ENCODE measurements around the gene KLHDC8B.

Gene KLHDC8B

GRCh38 chr3:49172551-49173041 is 1.2 kb downstream of the KLHDC8B start:
- H3K4me1 ChIP-seq (ENCODE audit: control extremely low read depth in 1 of 4, control insufficient read depth in 4 of 4, insufficient read depth in 4 of 4, low read length in 3 of 4), result peaks cover 0 to 43% (median 32%) of the 10 kb centered on the region in 4 experiments
- WGBS (ENCODE audit: insufficient coverage), result 83% methylated on average over 6 of the region's 7 CpGs
- no peaks in the 10 kb centered on the region for H3K27me3 ChIP-seq (replicated peaks in 2 of 5; ENCODE audit: control insufficient read depth in 4 of 5, insufficient read depth in 5 of 5, low read length in 4 of 5)
- no peaks in the 10 kb centered on the region for H3K9me3 ChIP-seq (ENCODE audit: control extremely low read depth in 1 of 5, control insufficient read depth in 4 of 5, insufficient read depth in 2 of 5, low read depth in 1 of 5, low read length in 4 of 5)
- peak overlapping the region in 1 of 2 experiments; percentile 72 for H3K27ac ChIP-seq (ENCODE audit: insufficient read depth in 1 of 2, low read depth in 1 of 2, low read length in 2 of 2, poor library complexity in 1 of 2, severe bottlenecking in 2 of 2)
- DNase-seq, result no peak
- peak overlapping the region in 5 of 7 experiments; percentile 76 to 89 (median 80) for H3K4me3 ChIP-seq (ENCODE audit: control insufficient read depth in 1 of 7, extremely low read depth in 1 of 7, insufficient read depth in 4 of 7, low read depth in 2 of 7, low read length in 6 of 7)
- CTCF ChIA-PET, result interaction anchor here (1.3 kb wide), 1 partner anchor 15 kb away, joined by 3 read pairs; no protein-coding TSS in a partner anchor
- peaks cover 0 to 20% (median 8%) of the 10 kb centered on the region in 4 experiments for H3K36me3 ChIP-seq (ENCODE audit: control insufficient read depth in 4 of 4, insufficient read depth in 4 of 4, low read length in 3 of 4)
- POLR2A ChIA-PET, result no interaction called here

GRCh38 chr3:49173116-49173791 is 1.9 kb downstream of the KLHDC8B start:
- Histone ChIP-seq H3K4me3 (ENCODE audit: control insufficient read depth in 1 of 7, extremely low read depth in 1 of 7, insufficient read depth in 4 of 7, low read depth in 2 of 7, low read length in 6 of 7) (peak overlapping the region in 4 of 7 experiments; percentile 13 to 89 (median 39)), H3K27ac (ENCODE audit: insufficient read depth in 1 of 2, low read depth in 1 of 2, low read length in 2 of 2, poor library complexity in 1 of 2, severe bottlenecking in 2 of 2) (peak overlapping the region; percentile 25 to 72), H3K27me3 (replicated peaks in 2 of 5; ENCODE audit: control insufficient read depth in 4 of 5, insufficient read depth in 5 of 5, low read length in 4 of 5) (no peaks in the 10 kb centered on the region), H3K4me1 (ENCODE audit: control extremely low read depth in 1 of 4, control insufficient read depth in 4 of 4, insufficient read depth in 4 of 4, low read length in 3 of 4) (peaks cover 0 to 43% (median 32%) of the 10 kb centered on the region in 4 experiments), H3K36me3 (ENCODE audit: control insufficient read depth in 4 of 4, insufficient read depth in 4 of 4, low read length in 3 of 4) (peaks cover 0 to 20% (median 8%) of the 10 kb centered on the region in 4 experiments), H3K9me3 (ENCODE audit: control extremely low read depth in 1 of 5, control insufficient read depth in 4 of 5, insufficient read depth in 2 of 5, low read depth in 1 of 5, low read length in 4 of 5) (no peaks in the 10 kb centered on the region)
- WGBS (ENCODE audit: insufficient coverage), result 39% methylated on average over 2 of the region's 3 CpGs
- ChIA-PET CTCF (interaction anchor here (1.2 to 1.3 kb wide), 2 partner anchors 14 to 76 kb away, joined by 3 read pairs; no protein-coding TSS in a partner anchor), POLR2A (interaction anchor here (0.5 kb wide), 1 partner anchor 66 kb away, joined by 3 read pairs; no protein-coding TSS in a partner anchor)
- DNase-seq, result peak in 1 of 3 donors; percentile 20

GRCh38 chr3:49173792-49174170 is 2.4 kb downstream of the KLHDC8B start:
- no peaks in the 10 kb centered on the region for H3K9me3 ChIP-seq (ENCODE audit: control extremely low read depth in 1 of 5, control insufficient read depth in 4 of 5, insufficient read depth in 2 of 5, low read depth in 1 of 5, low read length in 4 of 5)

GRCh38 chr3:49174397-49174985 is 3.1 kb downstream of the KLHDC8B start:
- Histone ChIP-seq H3K4me3 (ENCODE audit: control insufficient read depth in 1 of 7, extremely low read depth in 1 of 7, insufficient read depth in 4 of 7, low read depth in 2 of 7, low read length in 6 of 7) (no peak overlapping the region), H3K9me3 (ENCODE audit: control extremely low read depth in 1 of 5, control insufficient read depth in 4 of 5, insufficient read depth in 2 of 5, low read depth in 1 of 5, low read length in 4 of 5) (no peaks in the 10 kb centered on the region), H3K4me1 (ENCODE audit: control extremely low read depth in 1 of 4, control insufficient read depth in 4 of 4, insufficient read depth in 4 of 4, low read length in 3 of 4) (peaks cover 0 to 43% (median 32%) of the 10 kb centered on the region in 4 experiments), H3K36me3 (ENCODE audit: control insufficient read depth in 4 of 4, insufficient read depth in 4 of 4, low read length in 3 of 4) (peaks cover 0 to 20% (median 8%) of the 10 kb centered on the region in 4 experiments), H3K27ac (ENCODE audit: insufficient read depth in 1 of 2, low read depth in 1 of 2, low read length in 2 of 2, poor library complexity in 1 of 2, severe bottlenecking in 2 of 2) (no peak overlapping the region), H3K27me3 (replicated peaks in 2 of 5; ENCODE audit: control insufficient read depth in 4 of 5, insufficient read depth in 5 of 5, low read length in 4 of 5) (no peaks in the 10 kb centered on the region)
- no peak for DNase-seq
- WGBS (ENCODE audit: insufficient coverage), result 97% methylated on average over 9 of the region's 9 CpGs
- CTCF ChIA-PET, result no interaction called here
- POLR2A ChIA-PET, result no interaction called here

More at GRCh38 chr3:49173792-49174170, 2.4 kb downstream of the KLHDC8B start:
- peak overlapping the region in 1 of 7 experiments; percentile 55 for H3K4me3 ChIP-seq (ENCODE audit: control insufficient read depth in 1 of 7, extremely low read depth in 1 of 7, insufficient read depth in 4 of 7, low read depth in 2 of 7, low read length in 6 of 7)
- POLR2A ChIA-PET, result no interaction called here
- DNase-seq, result no peak
- 80% methylated on average over 3 of the region's 4 CpGs for WGBS (ENCODE audit: insufficient coverage)
- H3K27ac ChIP-seq (ENCODE audit: insufficient read depth in 1 of 2, low read depth in 1 of 2, low read length in 2 of 2, poor library complexity in 1 of 2, severe bottlenecking in 2 of 2), result peak overlapping the region in 1 of 2 experiments; percentile 33
- peaks cover 0 to 43% (median 32%) of the 10 kb centered on the region in 4 experiments for H3K4me1 ChIP-seq (ENCODE audit: control extremely low read depth in 1 of 4, control insufficient read depth in 4 of 4, insufficient read depth in 4 of 4, low read length in 3 of 4)
- H3K27me3 ChIP-seq (replicated peaks in 2 of 5; ENCODE audit: control insufficient read depth in 4 of 5, insufficient read depth in 5 of 5, low read length in 4 of 5), result no peaks in the 10 kb centered on the region
- CTCF ChIA-PET, result interaction anchor here (1.2 to 1.3 kb wide), 2 partner anchors 13 to 76 kb away, joined by 3 read pairs; no protein-coding TSS in a partner anchor
- peaks cover 0 to 20% (median 8%) of the 10 kb centered on the region in 4 experiments for H3K36me3 ChIP-seq (ENCODE audit: control insufficient read depth in 4 of 4, insufficient read depth in 4 of 4, low read length in 3 of 4)

GRCh38 chr3:49175530-49175929 is 4.1 kb downstream of the KLHDC8B start:
- CTCF ChIA-PET, result interaction anchor here (0.6 kb wide), 1 partner anchor 254 kb away, joined by 3 read pairs; the partner anchor contains the start of gene NICN1
- Histone ChIP-seq H3K9me3 (ENCODE audit: control extremely low read depth in 1 of 5, control insufficient read depth in 4 of 5, insufficient read depth in 2 of 5, low read depth in 1 of 5, low read length in 4 of 5) (no peaks in the 10 kb centered on the region), H3K36me3 (ENCODE audit: control insufficient read depth in 4 of 4, insufficient read depth in 4 of 4, low read length in 3 of 4) (peaks cover 0 to 20% (median 8%) of the 10 kb centered on the region in 4 experiments), H3K27ac (ENCODE audit: insufficient read depth in 1 of 2, low read depth in 1 of 2, low read length in 2 of 2, poor library complexity in 1 of 2, severe bottlenecking in 2 of 2) (no peak overlapping the region), H3K4me3 (ENCODE audit: control insufficient read depth in 1 of 7, extremely low read depth in 1 of 7, insufficient read depth in 4 of 7, low read depth in 2 of 7, low read length in 6 of 7) (no peak overlapping the region), H3K4me1 (ENCODE audit: control extremely low read depth in 1 of 4, control insufficient read depth in 4 of 4, insufficient read depth in 4 of 4, low read length in 3 of 4) (peaks cover 0 to 41% (median 31%) of the 10 kb centered on the region in 4 experiments), H3K27me3 (replicated peaks in 2 of 5; ENCODE audit: control insufficient read depth in 4 of 5, insufficient read depth in 5 of 5, low read length in 4 of 5) (no peaks in the 10 kb centered on the region)
- no peak for DNase-seq
- 94% methylated on average over 8 of the region's 8 CpGs for WGBS (ENCODE audit: insufficient coverage)
- POLR2A ChIA-PET, result interaction anchor here (0.6 kb wide), 1 partner anchor 12 kb away, joined by 3 read pairs; no protein-coding TSS in a partner anchor

- CTCF ChIA-PET, result no interaction called here
- 100% methylated on average over 2 of the region's 2 CpGs for WGBS (ENCODE audit: insufficient coverage)
- Histone ChIP-seq H3K4me1 (ENCODE audit: control extremely low read depth in 1 of 4, control insufficient read depth in 4 of 4, insufficient read depth in 4 of 4, low read length in 3 of 4) (peaks cover 0 to 25% (median 18%) of the 10 kb centered on the region in 4 experiments), H3K9me3 (ENCODE audit: control extremely low read depth in 1 of 5, control insufficient read depth in 4 of 5, insufficient read depth in 2 of 5, low read depth in 1 of 5, low read length in 4 of 5) (no peaks in the 10 kb centered on the region), H3K27me3 (replicated peaks in 2 of 5; ENCODE audit: control insufficient read depth in 4 of 5, insufficient read depth in 5 of 5, low read length in 4 of 5) (no peaks in the 10 kb centered on the region), H3K27ac (ENCODE audit: insufficient read depth in 1 of 2, low read depth in 1 of 2, low read length in 2 of 2, poor library complexity in 1 of 2, severe bottlenecking in 2 of 2) (no peak overlapping the region), H3K36me3 (ENCODE audit: control insufficient read depth in 4 of 4, insufficient read depth in 4 of 4, low read length in 3 of 4) (peaks cover 0 to 20% (median 8%) of the 10 kb centered on the region in 4 experiments), H3K4me3 (ENCODE audit: control insufficient read depth in 1 of 7, extremely low read depth in 1 of 7, insufficient read depth in 4 of 7, low read depth in 2 of 7, low read length in 6 of 7) (no peak overlapping the region)
- POLR2A ChIA-PET, result no interaction called here
- no peak for DNase-seq
Measured at GRCh38 chr3:49177073-49177472, 5.7 kb downstream of the KLHDC8B start.
